ENCODE measurements around the gene TK2.

GRCh38 chr16:66551788-66552285 lies 1.9 kb upstream of the TK2 start:
- TF ChIP-seq CTCF (conservative IDR thresholded peaks at IDR 0.05; ENCODE audit: low read length), result no peak
- no peak for TF ChIP-seq EZH2phosphoT487 (IDR thresholded peaks at IDR 0.05; ENCODE audit: borderline replicate concordance)

Data from Loucy (cell line).